AG09309 (cell line): ENCODE results near the gene GALK2.

Experiments used
- DNase-seq: peaks from one replicate; pipeline ENCODE4 v3.0.0-alpha.2; 2010; ENCODE audit warnings: low read depth
- H3K4me3 ChIP-seq: 2 replicates; pipeline ENCODE4 v1.5.1; 2011; ENCODE audit warnings: mild to moderate bottlenecking, low read depth, low read length, moderate library complexity; ENCODE audit not compliant: control insufficient read depth
- CTCF ChIP-seq: IDR thresholded peaks from 2 replicates; pipeline ENCODE4 v1.5.1; 2011; ENCODE audit warnings: mild to moderate bottlenecking, low read depth, low read length, inconsistent platforms; ENCODE audit not compliant: insufficient read depth, control insufficient read depth; ENCODE audit errors: missing control alignments

The GALK2 gene

GRCh38 chr15:49169880-49170597, at the start of gene GALK2:
Gene GALK2, plus strand, starts transcription at chr15:49170247. Its CDS starts 76 bp downstream, at chr15:49170323.
- TF ChIP-seq CTCF = no peak
- DNase-seq = no peak
- peak within 1 kb of the TSS; percentile 60 for H3K4me3 ChIP-seq

- no peak for TF ChIP-seq CTCF
- DNase-seq = no peak
- no peak overlapping the region for H3K4me3 ChIP-seq
Measured at GRCh38 chr15:49120832-49121231, 49.2 kb upstream of the GALK2 start.

- H3K4me3 ChIP-seq = no peak overlapping the region
- no peak for DNase-seq
- no peak for TF ChIP-seq CTCF
Measured at GRCh38 chr15:49121901-49122300, 48.1 kb upstream of the GALK2 start.

GRCh38 chr15:49122541-49123062, 47.4 kb upstream of the GALK2 start:
- no peak for DNase-seq
- TF ChIP-seq CTCF = no peak

GRCh38 chr15:49124371-49124770, 45.7 kb upstream of the GALK2 start:
- H3K4me3 ChIP-seq = no peak overlapping the region
- no peak for TF ChIP-seq CTCF
- no peak for DNase-seq

More at GRCh38 chr15:49122541-49123062, 47.4 kb upstream of the GALK2 start:
- H3K4me3 ChIP-seq = no peak overlapping the region

GRCh38 chr15:49131403-49131802, 38.6 kb upstream of the GALK2 start:
- TF ChIP-seq CTCF = no peak
- DNase-seq = no peak
- no peak overlapping the region for H3K4me3 ChIP-seq
